Naive B cell (primary cell): ENCODE results near the gene NAV1. TPM values are rescaled to one million over a fixed set of nuclear protein-coding genes. Genes with fewer than 3 reads are reported as not detected.
"Not testable (repeated sequence)": the region's sequence is repeated elsewhere in the genome, so short reads cannot be mapped to it uniquely, and the experiment has no call there.

Experiments used
- ATAC-seq, 2 donors: fragments of 150-1000 bp; cut with Tn5 transposase; 2 replicates each; pipeline ENCODE4 v1.10.0; 2021; ENCODE audit warnings: low read depth in 2 of 2, mild to moderate bottlenecking in 2 of 2, moderate library complexity in 2 of 2
- DNase-seq: peaks from one replicate; pipeline ENCODE4 v3.0.0; 2022
- H3K27ac Mint-ChIP-seq, 6 donors: one replicate each; pipeline ENCODE4 v1.8.0; 2020 to 2022; ENCODE audit warnings: mild to moderate bottlenecking in 6 of 6, mixed read lengths in 6 of 6, moderate library complexity in 5 of 6, inconsistent platforms in 2 of 6
- H3K27me3 Mint-ChIP-seq, 3 donors: one replicate each; pipeline ENCODE4 v1.8.0; 2021 to 2022; ENCODE audit warnings: mixed read lengths in 3 of 3, mild to moderate bottlenecking in 1 of 3
- H3K36me3 Mint-ChIP-seq, 2 donors: one replicate each; pipeline ENCODE4 v1.8.0; 2020 to 2022; ENCODE audit warnings: mixed read lengths in 2 of 2, inconsistent platforms in 1 of 2, mild to moderate bottlenecking in 1 of 2
- H3K4me1 Mint-ChIP-seq, 3 donors: one replicate each; pipeline ENCODE4 v1.8.0; 2020 to 2022; ENCODE audit warnings: mixed read lengths in 3 of 3, inconsistent platforms in 1 of 3, mild to moderate bottlenecking in 1 of 3, moderate library complexity in 1 of 3
- H3K4me3 Mint-ChIP-seq, 8 donors: one replicate each; pipeline ENCODE4 v1.8.0; 2020 to 2022; ENCODE audit warnings: mild to moderate bottlenecking in 8 of 8, mixed read lengths in 8 of 8, moderate library complexity in 8 of 8, inconsistent platforms in 2 of 8
- H3K9me3 Mint-ChIP-seq, 7 donors: one replicate each; pipeline ENCODE4 v1.8.0; 2020 to 2022; ENCODE audit warnings: mixed read lengths in 7 of 7, mild to moderate bottlenecking in 5 of 7, inconsistent platforms in 2 of 7, moderate library complexity in 1 of 7
- polyA plus RNA-seq, 6 donors: library from polyadenylated mRNA; unstranded; fragments of 300-500 nt; fragmentation: Illumina TruSeq; gene quantifications; one replicate each; pipeline ENCODE4 v1.2.3, GENCODE V29; 2021; ENCODE audit warnings: low read depth in 6 of 6

The NAV1 gene
- polyA plus RNA-seq, 6 donors from 2014 or later = 0.15 to 3.1 (median 1.0) TPM

DNA sequence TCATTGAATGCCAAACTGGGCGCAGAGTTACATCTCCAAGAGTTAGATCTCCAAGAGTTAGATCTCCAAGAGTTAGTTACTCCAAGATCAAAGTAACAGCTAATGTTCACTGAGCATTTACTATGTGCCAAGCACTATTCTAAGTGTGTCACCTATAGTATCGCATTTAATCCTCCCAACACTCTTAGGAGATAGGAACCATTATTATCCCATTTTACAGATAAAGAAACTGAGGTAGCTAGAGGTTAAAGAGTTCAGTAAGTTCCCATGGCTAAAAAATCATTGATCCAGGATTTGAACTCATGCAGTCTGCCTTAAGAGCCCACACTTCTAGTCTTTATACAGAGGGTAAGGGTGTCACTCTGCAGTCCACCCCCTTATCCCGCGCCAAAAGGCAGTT, 1.5 kb upstream of the NAV1 start:
- Mint-ChIP-seq H3K36me3 (peaks cover 6 to 8% of the 10 kb centered on the region in 2 donors), H3K4me3 (peak overlapping the region in 1 of 8 donors; percentile 89), H3K27ac (no peak overlapping the region), H3K4me1 (peaks cover 20 to 39% (median 25%) of the 10 kb centered on the region in 3 donors), H3K9me3 (no peaks in the 10 kb centered on the region), H3K27me3 (peaks cover 51 to 62% (median 62%) of the 10 kb centered on the region in 3 donors)
- ATAC-seq = no peak
- DNase-seq = no peak

GRCh38 chr1:201537891-201538611, 876 bp upstream of the NAV1 start:
- ATAC-seq = no peak
- peaks cover 50 to 65% (median 65%) of the 10 kb centered on the region in 3 donors for H3K27me3 Mint-ChIP-seq
- peaks cover 0 to 6% (median 0%) of the 10 kb centered on the region in 7 donors for H3K9me3 Mint-ChIP-seq
- H3K4me3 Mint-ChIP-seq = peak overlapping the region; percentile 71 to 89 (median 82)
- DNase-seq = no peak
- H3K36me3 Mint-ChIP-seq = peaks cover 2 to 12% of the 10 kb centered on the region in 2 donors
- H3K27ac Mint-ChIP-seq = peak overlapping the region in 2 of 6 donors; percentile 61 to 78
- H3K4me1 Mint-ChIP-seq = peaks cover 20 to 40% (median 25%) of the 10 kb centered on the region in 3 donors

- Mint-ChIP-seq H3K4me1 (peaks cover 20 to 40% (median 25%) of the 10 kb centered on the region in 3 donors), H3K9me3 (peaks cover 0 to 9% (median 0%) of the 10 kb centered on the region in 7 donors), H3K27ac (peak overlapping the region in 2 of 6 donors; percentile 49 to 71), H3K27me3 (peaks cover 60 to 71% (median 64%) of the 10 kb centered on the region in 3 donors), H3K36me3 (peaks cover 0 to 13% of the 10 kb centered on the region in 2 donors), H3K4me3 (peak overlapping the region; percentile 53 to 89 (median 84))
- no peak for DNase-seq
- peak; percentile 17 to 19 for ATAC-seq
Measured at GRCh38 chr1:201539561-201540431, 869 bp downstream of the NAV1 start.

DNA sequence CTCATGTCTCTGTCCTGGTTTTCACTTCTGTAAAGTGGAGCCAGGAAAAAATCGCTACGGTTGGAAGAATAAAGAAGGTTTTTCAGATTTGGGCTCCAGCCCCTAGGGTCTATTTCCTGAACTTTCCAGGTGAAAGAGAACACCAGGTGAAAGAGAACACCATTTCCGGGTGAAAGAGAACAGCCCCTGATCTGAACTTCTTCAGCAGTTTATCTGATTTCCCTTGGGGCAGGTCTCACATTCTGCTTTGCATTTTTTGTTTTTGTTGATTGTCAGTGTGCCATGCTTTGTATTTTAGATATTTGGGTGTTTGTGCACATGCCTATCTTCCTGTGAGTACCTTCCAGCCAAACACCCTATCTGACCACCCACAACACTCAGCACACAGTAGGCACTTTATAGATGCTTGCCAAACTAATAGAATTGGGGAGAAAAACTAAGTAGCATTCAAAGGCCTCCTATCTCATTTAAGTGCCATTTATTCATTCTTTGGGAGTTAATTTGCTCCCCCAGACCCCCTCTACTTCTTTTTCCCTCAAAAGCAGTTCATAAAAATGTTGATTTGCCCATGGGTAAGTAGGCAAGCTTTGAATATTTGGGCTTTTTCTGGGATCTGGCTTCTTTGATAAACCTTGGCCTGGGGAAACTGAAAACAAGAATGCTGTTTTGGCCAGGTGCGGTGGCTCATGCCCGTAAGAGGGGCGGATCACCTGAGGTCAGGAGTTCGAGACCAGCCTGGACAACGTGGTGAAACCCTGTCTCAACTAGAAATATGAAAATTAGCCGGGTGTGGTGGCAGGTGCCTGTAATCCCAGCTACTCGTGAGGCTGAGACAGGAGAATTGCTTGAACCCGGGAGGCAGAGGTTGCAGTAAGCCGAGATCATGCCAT, 2.2 kb downstream of the NAV1 start:
- Mint-ChIP-seq H3K9me3 (peaks cover 0 to 9% (median 0%) of the 10 kb centered on the region in 7 donors), H3K36me3 (peaks cover 0 to 13% of the 10 kb centered on the region in 2 donors), H3K4me1 (peaks cover 20 to 42% (median 25%) of the 10 kb centered on the region in 3 donors), H3K27me3 (peaks cover 52 to 71% (median 58%) of the 10 kb centered on the region in 3 donors), H3K4me3 (peak overlapping the region in 2 of 8 donors; percentile 81 to 88), H3K27ac (no peak overlapping the region)
- DNase-seq = no peak
- ATAC-seq = peak; percentile 25 to 30

GRCh38 chr1:201542309-201543035, 3.5 kb downstream of the NAV1 start:
- Mint-ChIP-seq H3K9me3 (peaks cover 0 to 9% (median 0%) of the 10 kb centered on the region in 7 donors), H3K4me1 (peaks cover 20 to 45% (median 28%) of the 10 kb centered on the region in 3 donors), H3K4me3 (peak overlapping the region in 2 of 8 donors; percentile 11 to 46), H3K27ac (peak overlapping the region in 2 of 6 donors; percentile 12 to 16), H3K27me3 (peaks cover 41 to 61% (median 45%) of the 10 kb centered on the region in 3 donors), H3K36me3 (peaks cover 0 to 13% of the 10 kb centered on the region in 2 donors)
- DNase-seq (no peak), ATAC-seq (no peak)

DNA sequence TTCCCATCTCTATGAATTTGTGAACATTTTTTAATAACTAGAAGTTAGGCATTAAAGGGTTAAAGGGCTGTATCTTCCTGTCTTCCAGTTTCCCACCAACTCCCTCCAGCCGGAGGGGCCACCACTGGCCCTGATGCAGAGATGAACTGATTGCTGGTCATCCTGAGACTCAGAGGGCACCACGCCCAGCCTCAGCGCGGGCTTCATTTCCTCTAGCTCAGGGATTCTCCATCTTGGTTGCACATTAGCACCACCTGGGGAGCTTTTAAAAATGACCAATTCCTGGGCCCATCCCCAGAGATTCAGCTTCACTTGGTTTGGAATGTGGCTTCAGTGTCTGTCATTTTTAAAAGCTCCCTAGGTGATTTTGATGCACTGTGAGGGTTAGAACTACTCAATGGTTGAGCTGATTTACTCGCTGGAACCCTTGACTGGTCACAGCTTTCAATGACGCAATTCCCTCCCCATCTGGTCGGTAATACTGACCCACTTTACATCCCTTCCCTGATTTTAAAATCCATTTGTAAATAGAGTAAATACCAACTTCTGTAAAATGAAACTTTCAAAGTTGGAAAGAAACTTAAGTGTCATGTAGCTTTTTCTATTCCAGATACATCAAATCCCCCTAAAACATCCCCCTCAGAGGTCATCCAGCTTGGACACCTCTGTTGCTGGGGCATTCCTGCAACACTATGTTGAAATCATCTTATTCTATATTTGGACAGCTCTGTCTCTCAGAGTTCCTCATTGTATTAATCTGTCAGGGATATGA, 5.1 kb downstream of the NAV1 start:
- H3K27ac Mint-ChIP-seq = no peak overlapping the region
- peaks cover 0 to 13% of the 10 kb centered on the region in 2 donors for H3K36me3 Mint-ChIP-seq
- peaks cover 12 to 34% (median 17%) of the 10 kb centered on the region in 3 donors for H3K4me1 Mint-ChIP-seq
- DNase-seq (no peak), ATAC-seq (no peak)
- H3K4me3 Mint-ChIP-seq = no peak overlapping the region
- peaks cover 0 to 9% (median 0%) of the 10 kb centered on the region in 7 donors for H3K9me3 Mint-ChIP-seq
- H3K27me3 Mint-ChIP-seq = peaks cover 28 to 48% (median 32%) of the 10 kb centered on the region in 3 donors

DNA sequence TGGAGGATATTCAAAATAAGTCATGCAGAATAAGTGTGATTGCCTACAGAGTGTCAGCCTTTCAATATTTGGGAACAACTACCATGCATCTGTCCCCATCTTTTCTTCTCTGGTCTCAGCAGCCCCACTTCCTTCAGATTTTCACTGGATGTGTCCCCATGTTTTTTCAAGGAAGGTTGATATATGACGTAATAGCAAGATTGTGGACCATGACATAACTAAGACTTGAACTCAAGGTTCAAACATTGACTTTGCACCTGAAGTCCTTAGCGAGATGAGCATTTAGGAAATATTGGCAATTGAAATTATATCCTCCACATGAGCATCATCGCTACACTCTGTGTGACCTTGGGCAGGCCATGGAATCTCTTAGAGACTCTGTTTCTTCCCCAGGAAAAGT, 5.8 kb downstream of the NAV1 start:
- H3K27me3 Mint-ChIP-seq = peaks cover 24 to 44% (median 28%) of the 10 kb centered on the region in 3 donors
- DNase-seq = no peak
- peaks cover 7 to 29% (median 12%) of the 10 kb centered on the region in 3 donors for H3K4me1 Mint-ChIP-seq
- peaks cover 0 to 9% (median 0%) of the 10 kb centered on the region in 7 donors for H3K9me3 Mint-ChIP-seq
- no peak for ATAC-seq
- peaks cover 0 to 13% of the 10 kb centered on the region in 2 donors for H3K36me3 Mint-ChIP-seq
- H3K4me3 Mint-ChIP-seq = no peak overlapping the region
- H3K27ac Mint-ChIP-seq = no peak overlapping the region

- Mint-ChIP-seq H3K9me3 (peaks cover 0 to 9% (median 0%) of the 10 kb centered on the region in 7 donors), H3K36me3 (peaks cover 0 to 13% of the 10 kb centered on the region in 2 donors), H3K27ac (no peak overlapping the region), H3K27me3 (peaks cover 18 to 31% (median 19%) of the 10 kb centered on the region in 3 donors), H3K4me3 (no peak overlapping the region), H3K4me1 (peaks cover 2 to 18% (median 3%) of the 10 kb centered on the region in 3 donors)
- ATAC-seq = peak; percentile 23 to 27
- DNase-seq = no peak
Measured at GRCh38 chr1:201545851-201546492, 7.0 kb downstream of the NAV1 start.

- not testable (repeated sequence) for H3K9me3 Mint-ChIP-seq, H3K36me3 Mint-ChIP-seq, H3K27ac Mint-ChIP-seq, DNase-seq, H3K4me1 Mint-ChIP-seq, H3K4me3 Mint-ChIP-seq, ATAC-seq
- peaks cover 4 to 15% (median 13%) of the 10 kb centered on the region in 3 donors for H3K27me3 Mint-ChIP-seq
Measured at GRCh38 chr1:201549522-201549921, 10.6 kb downstream of the NAV1 start.

DNA sequence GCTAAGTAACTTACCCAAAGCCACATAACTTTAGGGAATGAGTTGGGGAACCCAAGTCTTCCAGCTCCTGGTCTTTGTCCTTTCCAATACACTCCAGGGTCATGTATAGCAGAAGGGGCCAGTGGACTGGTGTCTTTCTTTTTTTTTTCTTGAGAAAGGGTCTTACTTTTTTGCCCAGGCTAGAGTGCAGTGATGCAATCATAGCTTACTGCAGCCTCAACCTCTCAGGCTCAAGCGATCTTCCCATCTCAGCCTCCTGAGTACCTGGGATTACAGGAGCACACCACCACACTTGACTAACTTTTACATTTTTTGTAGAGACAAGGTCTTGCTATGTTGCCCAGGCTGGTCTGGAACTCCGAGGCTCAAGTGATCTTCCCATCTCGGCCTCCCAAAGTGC, 12.2 kb downstream of the NAV1 start:
- no peak overlapping the region for H3K4me3 Mint-ChIP-seq
- no peaks in the 10 kb centered on the region for H3K9me3 Mint-ChIP-seq
- ATAC-seq (no peak), DNase-seq (no peak)
- H3K27me3 Mint-ChIP-seq = peaks cover 6 to 18% (median 13%) of the 10 kb centered on the region in 3 donors
- no peak overlapping the region for H3K27ac Mint-ChIP-seq
- no peaks in the 10 kb centered on the region for H3K36me3 Mint-ChIP-seq
- H3K4me1 Mint-ChIP-seq = peaks cover 0 to 3% (median 3%) of the 10 kb centered on the region in 3 donors
